Astrocyte (in vitro differentiated cells and primary cell): ENCODE data around the gene ME2.
"Not testable (repeated sequence)": the region's sequence is repeated elsewhere in the genome, so short reads cannot be mapped to it uniquely, and the experiment has no call there.

Source experiments
- CTCF ChIP-seq: IDR thresholded peaks from 2 replicates; pipeline ENCODE4 v1.5.1; 2011; ENCODE audit warnings: low read depth, mild to moderate bottlenecking, inconsistent platforms, low read length, moderate library complexity; ENCODE audit not compliant: insufficient read depth
- EZH2 ChIP-seq: IDR thresholded peaks from 2 replicates; pipeline ENCODE4 v1.6.1; 2012; ENCODE audit warnings: mild to moderate bottlenecking, low read length, inconsistent platforms; ENCODE audit not compliant: insufficient read depth

GRCh38 chr18:50972404-50972803 is 93.5 kb downstream of the ME2 start:
- not testable (repeated sequence) for TF ChIP-seq CTCF, EZH2
